Osteoblast (primary cell): ENCODE results near the gene DEUP1. TPM values are rescaled to one million over a fixed set of nuclear protein-coding genes. Genes with fewer than 3 reads are reported as not detected.
A peak's percentile ranks its signal among the peaks of the same experiment; 100 is the strongest.

Experiments used
- DNase-seq: peaks from one replicate; pipeline ENCODE4 v3.0.0; 2011; ENCODE audit warnings: low spot score, mixed read lengths; ENCODE audit not compliant: insufficient read length; ENCODE audit errors: missing footprints
- H2AFZ ChIP-seq: 2 replicates; pipeline ENCODE4 v1.6.0; 2011; ENCODE audit warnings: mild to moderate bottlenecking, low read length
- H3K27ac ChIP-seq: 2 replicates; pipeline ENCODE4 v1.5.1; 2011; ENCODE audit warnings: mild to moderate bottlenecking, low read depth, low read length, moderate library complexity
- H3K27me3 ChIP-seq: 2 replicates; pipeline ENCODE4 v1.6.0; 2012; ENCODE audit warnings: mild to moderate bottlenecking, control low read depth, inconsistent platforms, low read length, moderate library complexity; ENCODE audit not compliant: insufficient read depth
- H3K36me3 ChIP-seq: 2 replicates; pipeline ENCODE4 v1.5.1; 2011; ENCODE audit warnings: mild to moderate bottlenecking, low read length, control low read depth, moderate library complexity; ENCODE audit not compliant: insufficient read depth
- H3K4me1 ChIP-seq: 2 replicates; pipeline ENCODE4 v1.5.1; 2011; ENCODE audit warnings: mild to moderate bottlenecking, low read length, control low read depth, moderate library complexity; ENCODE audit not compliant: insufficient read depth
- H3K4me2 ChIP-seq: 2 replicates; pipeline ENCODE4 v1.6.0; 2011; ENCODE audit warnings: mild to moderate bottlenecking, low read length; ENCODE audit not compliant: insufficient read depth
- H3K4me3 ChIP-seq: fragments of 200-600 bp; sonication (generic); 3 replicates; pipeline ENCODE4 v1.5.1; 2012; ENCODE audit warnings: mild to moderate bottlenecking, low read length, inconsistent platforms; ENCODE audit not compliant: insufficient read depth
- H3K79me2 ChIP-seq: 2 replicates; pipeline ENCODE4 v1.6.0; 2012; ENCODE audit warnings: mild to moderate bottlenecking, low read length, control low read depth, inconsistent platforms; ENCODE audit not compliant: insufficient read depth
- H3K9me3 ChIP-seq: 2 replicates; pipeline ENCODE4 v1.5.1; 2011; ENCODE audit warnings: low read depth, low read length, control low read depth
- H4K20me1 ChIP-seq: 2 replicates; pipeline ENCODE4 v1.6.0; 2012; ENCODE audit warnings: mild to moderate bottlenecking, low read length, control low read depth; ENCODE audit not compliant: insufficient read depth
- CTCF ChIP-seq: IDR thresholded peaks from 2 replicates; pipeline ENCODE4 v1.5.1; 2011; ENCODE audit warnings: mild to moderate bottlenecking, low read depth, low read length, moderate library complexity; ENCODE audit errors: extremely low read depth
- total RNA-seq: library from RNA; depleted of rRNA; stranded (reverse); fragments of >200 nt; gene quantifications from 2 replicates; pipeline ENCODE4 v1.2.3, GENCODE V29; 2012

DEUP1 gene
- total RNA-seq, 1 donor: under 0.01 TPM

DNA sequence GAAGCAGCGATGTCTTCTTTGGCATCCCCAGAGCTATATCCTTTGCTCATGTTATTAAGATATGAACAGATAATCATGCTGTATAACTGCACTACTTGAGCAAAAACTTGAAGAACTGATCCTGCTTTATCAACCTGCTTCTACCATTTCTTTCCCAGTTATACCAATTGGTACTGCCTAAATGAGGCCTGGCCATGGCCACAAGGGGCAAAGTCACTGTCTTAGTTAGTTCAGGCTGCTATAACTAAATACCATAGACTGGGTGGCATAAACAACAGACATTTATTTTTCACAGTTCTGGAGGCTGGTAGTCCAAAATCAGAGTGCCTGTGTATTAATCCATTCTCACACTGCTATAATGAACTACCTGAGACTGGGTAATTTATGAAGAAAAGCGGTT, 37.5 kb downstream of the DEUP1 start:
- no peak overlapping the region for H3K4me2 ChIP-seq
- H3K79me2 ChIP-seq: no peaks in the 10 kb centered on the region
- no peak for DNase-seq

DNA sequence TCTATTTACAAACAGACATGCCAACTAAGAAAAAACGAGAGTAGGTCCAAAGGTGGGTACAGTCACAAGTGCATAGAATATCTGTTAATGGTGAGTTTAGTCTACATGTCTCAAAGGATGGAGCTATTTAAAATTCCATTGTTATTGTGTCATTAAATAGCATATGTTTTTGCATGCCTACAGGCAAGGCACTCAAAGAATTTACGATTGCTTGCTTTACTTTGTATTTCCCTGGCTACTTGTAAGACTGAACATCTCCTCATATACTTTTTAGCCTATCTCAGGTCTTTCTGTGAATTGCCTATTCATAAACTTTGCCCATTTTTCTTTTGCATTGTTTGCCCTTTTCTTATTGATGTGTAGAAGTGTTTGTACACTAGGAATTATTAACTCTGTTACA, 39.7 kb downstream of the DEUP1 start:
- no peak for DNase-seq
- no peaks in the 10 kb centered on the region for H3K79me2 ChIP-seq
- no peak for TF ChIP-seq CTCF
- H3K4me2 ChIP-seq: no peak overlapping the region
- H4K20me1 ChIP-seq: no peaks in the 10 kb centered on the region
- no peak overlapping the region for H2AFZ ChIP-seq
- H3K4me3 ChIP-seq: no peak overlapping the region
- H3K4me1 ChIP-seq: no peaks in the 10 kb centered on the region
- H3K36me3 ChIP-seq: no peaks in the 10 kb centered on the region
- H3K9me3 ChIP-seq: no peaks in the 10 kb centered on the region
- no peak overlapping the region for H3K27ac ChIP-seq
- no peaks in the 10 kb centered on the region for H3K27me3 ChIP-seq

More for the DNA sequence above, 37.5 kb downstream of the DEUP1 start:
- H3K4me1 ChIP-seq: no peaks in the 10 kb centered on the region
- H3K4me3 ChIP-seq: no peak overlapping the region
- no peak overlapping the region for H2AFZ ChIP-seq
- no peaks in the 10 kb centered on the region for H4K20me1 ChIP-seq
- no peaks in the 10 kb centered on the region for H3K27me3 ChIP-seq
- no peaks in the 10 kb centered on the region for H3K9me3 ChIP-seq
- no peaks in the 10 kb centered on the region for H3K36me3 ChIP-seq
- TF ChIP-seq CTCF: no peak
- no peak overlapping the region for H3K27ac ChIP-seq

- H3K9me3 ChIP-seq: no peaks in the 10 kb centered on the region
- no peaks in the 10 kb centered on the region for H3K4me1 ChIP-seq
- no peak overlapping the region for H3K27ac ChIP-seq
- H3K36me3 ChIP-seq: no peaks in the 10 kb centered on the region
- H3K79me2 ChIP-seq: no peaks in the 10 kb centered on the region
- H3K27me3 ChIP-seq: no peaks in the 10 kb centered on the region
- TF ChIP-seq CTCF: no peak
- no peak overlapping the region for H3K4me3 ChIP-seq
- no peak overlapping the region for H2AFZ ChIP-seq
- no peaks in the 10 kb centered on the region for H4K20me1 ChIP-seq
- no peak overlapping the region for H3K4me2 ChIP-seq
- DNase-seq: no peak
Observed at GRCh38 chr11:93389737-93390136, 59.2 kb downstream of the DEUP1 start.

DNA sequence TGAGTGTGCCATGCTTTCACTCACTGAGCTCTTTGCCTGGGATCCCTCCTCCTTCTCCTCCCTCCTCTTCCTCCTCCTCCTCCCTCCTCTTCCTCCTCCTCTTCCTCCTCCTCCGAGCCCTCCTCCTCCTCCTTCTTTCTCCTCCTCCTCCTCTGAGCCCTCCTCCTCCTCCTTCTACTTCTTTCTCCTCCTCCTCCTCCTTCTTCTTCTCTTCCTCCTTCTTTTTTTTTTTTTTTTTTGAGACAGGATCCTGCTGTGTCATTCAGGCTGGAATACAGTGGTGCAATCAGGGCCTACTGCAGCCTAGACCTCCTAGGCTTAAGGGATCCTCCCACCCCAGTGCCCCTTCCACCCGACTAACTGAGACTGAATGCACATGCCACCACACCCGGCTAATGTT, 62.3 kb downstream of the DEUP1 start:
- DNase-seq: no peak
- TF ChIP-seq CTCF: no peak
- H3K27me3 ChIP-seq: no peaks in the 10 kb centered on the region
- no peaks in the 10 kb centered on the region for H3K79me2 ChIP-seq
- no peaks in the 10 kb centered on the region for H3K36me3 ChIP-seq
- H3K9me3 ChIP-seq: no peaks in the 10 kb centered on the region
- H3K4me3 ChIP-seq: no peak overlapping the region
- H4K20me1 ChIP-seq: no peaks in the 10 kb centered on the region
- H3K4me1 ChIP-seq: no peaks in the 10 kb centered on the region
- H2AFZ ChIP-seq: peak overlapping the region; percentile 15
- H3K27ac ChIP-seq: no peak overlapping the region
- H3K4me2 ChIP-seq: no peak overlapping the region
